Naive B cell (primary cell): ENCODE measurements around the gene SEL1L3. TPM values are rescaled to one million over a fixed set of nuclear protein-coding genes. Genes with fewer than 3 reads are reported as not detected.

ENCODE experiments used
- ATAC-seq, 2 donors: fragments of 150-1000 bp; cut with Tn5 transposase; 2 replicates each; pipeline ENCODE4 v1.10.0; 2021; ENCODE audit warnings: low read depth in 2 of 2, mild to moderate bottlenecking in 2 of 2, moderate library complexity in 2 of 2
- DNase-seq: peaks from one replicate; pipeline ENCODE4 v3.0.0; 2022
- H3K27ac Mint-ChIP-seq, 6 donors: one replicate each; pipeline ENCODE4 v1.8.0; 2020 to 2022; ENCODE audit warnings: mild to moderate bottlenecking in 6 of 6, mixed read lengths in 6 of 6, moderate library complexity in 5 of 6, inconsistent platforms in 2 of 6
- H3K27me3 Mint-ChIP-seq, 3 donors: one replicate each; pipeline ENCODE4 v1.8.0; 2021 to 2022; ENCODE audit warnings: mixed read lengths in 3 of 3, mild to moderate bottlenecking in 1 of 3
- H3K36me3 Mint-ChIP-seq, 2 donors: one replicate each; pipeline ENCODE4 v1.8.0; 2020 to 2022; ENCODE audit warnings: mixed read lengths in 2 of 2, inconsistent platforms in 1 of 2, mild to moderate bottlenecking in 1 of 2
- H3K4me1 Mint-ChIP-seq, 3 donors: one replicate each; pipeline ENCODE4 v1.8.0; 2020 to 2022; ENCODE audit warnings: mixed read lengths in 3 of 3, inconsistent platforms in 1 of 3, mild to moderate bottlenecking in 1 of 3, moderate library complexity in 1 of 3
- H3K4me3 Mint-ChIP-seq, 8 donors: one replicate each; pipeline ENCODE4 v1.8.0; 2020 to 2022; ENCODE audit warnings: mild to moderate bottlenecking in 8 of 8, mixed read lengths in 8 of 8, moderate library complexity in 8 of 8, inconsistent platforms in 2 of 8
- H3K9me3 Mint-ChIP-seq, 7 donors: one replicate each; pipeline ENCODE4 v1.8.0; 2020 to 2022; ENCODE audit warnings: mixed read lengths in 7 of 7, mild to moderate bottlenecking in 5 of 7, inconsistent platforms in 2 of 7, moderate library complexity in 1 of 7
- polyA plus RNA-seq, 6 donors: library from polyadenylated mRNA; unstranded; fragments of 300-500 nt; fragmentation: Illumina TruSeq; gene quantifications; one replicate each; pipeline ENCODE4 v1.2.3, GENCODE V29; 2021; ENCODE audit warnings: low read depth in 6 of 6

SEL1L3 gene
- polyA plus RNA-seq, 6 donors from 2014 or later, result 129 to 288 (median 195) TPM

DNA sequence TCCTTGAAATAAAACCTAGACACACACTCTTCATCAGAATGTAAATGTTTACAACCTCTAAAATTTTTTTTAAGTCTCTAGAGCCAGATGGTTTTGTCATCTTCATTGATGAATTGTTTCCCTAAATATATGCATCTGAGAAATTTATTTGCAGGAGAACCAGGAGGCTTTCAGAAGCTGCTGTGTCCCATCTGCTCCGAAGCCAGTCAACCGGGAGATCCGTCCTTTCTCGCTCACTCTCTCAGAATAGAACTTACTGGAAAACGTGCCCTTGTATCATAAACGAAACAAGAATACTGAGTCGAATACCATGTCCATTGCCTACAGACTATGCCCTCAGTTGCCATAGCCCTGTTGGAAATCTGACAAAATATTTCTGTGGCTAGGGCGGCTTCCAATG, 103.7 kb downstream of the SEL1L3 start:
- Mint-ChIP-seq H3K27me3 (no peaks in the 10 kb centered on the region), H3K36me3 (peaks cover 47 to 63% of the 10 kb centered on the region in 2 donors), H3K27ac (no peak overlapping the region), H3K9me3 (peaks cover 0 to 5% (median 0%) of the 10 kb centered on the region in 7 donors), H3K4me3 (no peak overlapping the region), H3K4me1 (peaks cover 0 to 5% (median 0%) of the 10 kb centered on the region in 3 donors)
- ATAC-seq, result no peak
- no peak for DNase-seq

GRCh38 chr4:25757452-25757851, 105.3 kb downstream of the SEL1L3 start:
- no peak for ATAC-seq
- Mint-ChIP-seq H3K4me1 (peaks cover 0 to 5% (median 0%) of the 10 kb centered on the region in 3 donors), H3K4me3 (no peak overlapping the region), H3K27ac (no peak overlapping the region), H3K9me3 (peaks cover 0 to 5% (median 0%) of the 10 kb centered on the region in 7 donors), H3K36me3 (peaks cover 34 to 62% of the 10 kb centered on the region in 2 donors), H3K27me3 (no peaks in the 10 kb centered on the region)
- no peak for DNase-seq

DNA sequence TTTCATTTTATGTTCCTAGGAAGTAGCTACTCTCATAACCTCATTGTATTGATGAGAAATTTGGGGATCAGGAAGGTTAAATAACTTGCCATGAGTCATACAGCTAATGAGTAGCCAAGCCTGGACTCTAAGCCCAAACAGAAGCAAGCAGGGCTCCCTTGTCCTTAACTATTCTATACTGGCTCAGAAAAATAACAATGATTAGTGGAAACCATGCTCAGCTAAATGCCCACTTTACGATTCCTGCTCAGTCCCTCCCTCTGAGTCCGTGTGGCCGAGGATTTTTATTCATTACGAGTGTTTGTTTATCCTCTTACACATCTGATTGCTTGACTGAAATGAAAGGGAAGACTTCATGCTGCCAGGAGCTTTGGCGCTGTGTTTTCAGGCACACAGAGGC, 106.3 kb downstream of the SEL1L3 start:
- Mint-ChIP-seq H3K27ac (peak overlapping the region in 1 of 6 donors; percentile 3), H3K36me3 (peaks cover 34 to 60% of the 10 kb centered on the region in 2 donors), H3K27me3 (no peaks in the 10 kb centered on the region), H3K9me3 (peaks cover 0 to 5% (median 0%) of the 10 kb centered on the region in 7 donors), H3K4me3 (no peak overlapping the region), H3K4me1 (peaks cover 0 to 5% (median 4%) of the 10 kb centered on the region in 3 donors)
- ATAC-seq (no peak), DNase-seq (no peak)

GRCh38 chr4:25755911-25756310, 106.9 kb downstream of the SEL1L3 start:
- Mint-ChIP-seq H3K27ac (peak overlapping the region in 3 of 6 donors; percentile 3 to 6 (median 3)), H3K4me1 (peaks cover 5 to 10% (median 9%) of the 10 kb centered on the region in 3 donors), H3K27me3 (no peaks in the 10 kb centered on the region), H3K9me3 (peaks cover 0 to 5% (median 0%) of the 10 kb centered on the region in 7 donors), H3K36me3 (peaks cover 37 to 54% of the 10 kb centered on the region in 2 donors), H3K4me3 (no peak overlapping the region)
- ATAC-seq, result no peak
- DNase-seq, result no peak

- no peak for DNase-seq
- peaks cover 11 to 19% (median 16%) of the 10 kb centered on the region in 3 donors for H3K4me1 Mint-ChIP-seq
Observed at GRCh38 chr4:25753239-25753638, 109.5 kb downstream of the SEL1L3 start.

DNA sequence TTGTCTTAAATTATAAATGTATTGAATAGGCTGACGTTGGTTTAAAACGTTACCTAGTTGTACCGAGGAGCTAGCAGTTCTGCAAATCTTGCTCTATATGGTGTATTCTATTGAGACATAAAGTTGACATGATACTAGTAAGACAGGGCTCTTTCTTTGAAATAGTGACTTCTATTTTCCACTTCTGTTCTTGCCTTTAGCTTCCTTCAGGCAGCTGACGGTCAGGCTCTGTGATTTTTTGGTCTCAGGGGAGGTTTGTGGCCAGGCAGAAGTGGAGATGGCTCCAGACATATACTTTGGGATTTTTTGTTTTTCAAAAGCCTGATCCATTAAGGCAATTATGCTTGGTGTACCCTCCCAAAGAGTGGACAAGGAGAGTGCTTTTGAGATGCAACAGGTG, 111.9 kb downstream of the SEL1L3 start:
- no peak for DNase-seq
- peak overlapping the region in 2 of 8 donors; percentile 35 to 47 for H3K4me3 Mint-ChIP-seq
- H3K9me3 Mint-ChIP-seq, result no peaks in the 10 kb centered on the region
- peak overlapping the region in 5 of 6 donors; percentile 9 to 89 (median 47) for H3K27ac Mint-ChIP-seq
- H3K36me3 Mint-ChIP-seq, result peaks cover 16 to 27% of the 10 kb centered on the region in 2 donors
- H3K4me1 Mint-ChIP-seq, result peaks cover 11 to 19% (median 16%) of the 10 kb centered on the region in 3 donors
- peak; percentile 63 to 66 for ATAC-seq
- H3K27me3 Mint-ChIP-seq, result no peaks in the 10 kb centered on the region

More at GRCh38 chr4:25753239-25753638, 109.5 kb downstream of the SEL1L3 start:
- Mint-ChIP-seq H3K4me3 (no peak overlapping the region), H3K27ac (peak overlapping the region in 4 of 6 donors; percentile 7 to 80 (median 42)), H3K9me3 (no peaks in the 10 kb centered on the region), H3K27me3 (no peaks in the 10 kb centered on the region), H3K36me3 (peaks cover 22 to 34% of the 10 kb centered on the region in 2 donors)
- ATAC-seq, result no peak

GRCh38 chr4:25749150-25749794, 113.5 kb downstream of the SEL1L3 start:
- Mint-ChIP-seq H3K36me3 (peaks cover 8 to 13% of the 10 kb centered on the region in 2 donors), H3K27ac (peak overlapping the region in 4 of 6 donors; percentile 24 to 65 (median 34)), H3K4me1 (peaks cover 11 to 19% (median 16%) of the 10 kb centered on the region in 3 donors), H3K27me3 (no peaks in the 10 kb centered on the region), H3K4me3 (no peak overlapping the region), H3K9me3 (no peaks in the 10 kb centered on the region)
- ATAC-seq (no peak), DNase-seq (no peak)

- H3K27ac Mint-ChIP-seq, result peak overlapping the region in 2 of 6 donors; percentile 69 to 72
- no peaks in the 10 kb centered on the region for H3K9me3 Mint-ChIP-seq
- peak overlapping the region in 1 of 8 donors; percentile 22 for H3K4me3 Mint-ChIP-seq
- no peaks in the 10 kb centered on the region for H3K27me3 Mint-ChIP-seq
- ATAC-seq, result no peak
- H3K36me3 Mint-ChIP-seq, result peaks cover 0 to 6% of the 10 kb centered on the region in 2 donors
- H3K4me1 Mint-ChIP-seq, result no peaks in the 10 kb centered on the region
- DNase-seq, result no peak
Observed at GRCh38 chr4:25743971-25744370, 118.8 kb downstream of the SEL1L3 start.

DNA sequence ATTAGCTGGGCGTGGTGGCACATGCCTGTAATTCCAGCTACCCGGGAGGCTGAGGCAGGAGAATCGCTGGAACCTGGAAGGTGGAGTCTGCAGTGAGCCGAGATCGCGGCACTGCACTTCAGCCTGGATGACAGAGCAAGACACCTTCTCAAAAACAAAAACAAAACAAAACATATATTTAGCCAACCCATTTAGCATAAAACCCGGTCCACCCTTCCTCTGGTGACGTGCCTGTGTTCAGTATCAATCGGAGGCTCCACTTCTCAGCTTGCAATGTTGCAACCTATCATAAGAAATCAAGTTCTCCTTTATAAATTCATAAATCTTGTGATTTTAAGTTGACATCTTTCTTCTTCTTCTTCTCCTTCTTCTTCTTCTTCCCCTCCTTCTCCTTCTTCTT, 133.2 kb downstream of the SEL1L3 start:
- Mint-ChIP-seq H3K27me3 (no peaks in the 10 kb centered on the region), H3K4me3 (peak overlapping the region in 1 of 8 donors; percentile 38), H3K4me1 (peaks cover 5 to 22% (median 12%) of the 10 kb centered on the region in 3 donors), H3K9me3 (no peaks in the 10 kb centered on the region), H3K36me3 (peaks cover 0 to 12% of the 10 kb centered on the region in 2 donors), H3K27ac (peak overlapping the region in 1 of 6 donors; percentile 20)
- DNase-seq (no peak), ATAC-seq (no peak)

GRCh38 chr4:25728886-25729285, 133.9 kb downstream of the SEL1L3 start:
- DNase-seq, result no peak
- peaks cover 0 to 12% of the 10 kb centered on the region in 2 donors for H3K36me3 Mint-ChIP-seq
- ATAC-seq, result no peak
- peaks cover 5 to 20% (median 12%) of the 10 kb centered on the region in 3 donors for H3K4me1 Mint-ChIP-seq
- H3K27me3 Mint-ChIP-seq, result no peaks in the 10 kb centered on the region
- H3K27ac Mint-ChIP-seq, result peak overlapping the region in 1 of 6 donors; percentile 20
- H3K4me3 Mint-ChIP-seq, result peak overlapping the region in 1 of 8 donors; percentile 36
- no peaks in the 10 kb centered on the region for H3K9me3 Mint-ChIP-seq

DNA sequence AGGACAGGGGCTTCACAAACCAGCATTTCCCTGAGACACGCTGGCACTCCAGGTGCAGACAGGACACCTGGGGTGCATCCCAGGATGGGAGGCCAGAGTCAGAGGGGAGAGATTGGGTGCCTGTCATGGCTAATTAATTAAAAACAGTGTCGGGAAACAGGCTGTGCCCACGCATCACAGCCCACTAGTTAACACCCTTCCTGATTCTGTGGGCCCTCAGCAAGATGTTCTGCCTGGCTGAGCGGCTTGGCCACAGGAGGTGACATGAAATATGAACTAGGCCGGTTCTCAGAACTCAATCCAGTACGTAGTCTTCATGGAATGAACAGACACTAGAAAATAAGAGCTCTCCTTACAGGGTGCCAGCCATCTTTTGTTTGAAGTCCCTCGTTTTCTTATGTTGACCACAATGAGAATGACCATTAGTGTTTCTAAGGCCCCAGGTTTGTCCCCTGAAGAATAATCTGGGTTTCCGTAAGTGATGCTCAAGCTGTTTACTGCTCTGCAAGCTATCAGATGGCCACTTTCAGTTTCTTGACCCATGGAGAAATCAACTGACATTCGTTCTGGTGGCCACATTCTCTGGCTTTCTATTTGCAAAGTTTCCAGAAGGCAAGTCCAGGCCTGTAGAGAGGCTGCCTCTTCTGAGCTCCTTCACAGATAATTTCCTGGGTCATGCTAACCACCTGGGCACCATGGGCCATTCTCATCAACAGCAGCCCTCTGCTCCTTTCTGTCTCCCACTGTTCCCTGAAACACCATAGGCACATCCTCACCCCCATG, 134.9 kb downstream of the SEL1L3 start:
- H3K27ac Mint-ChIP-seq, result peak overlapping the region in 2 of 6 donors; percentile 5 to 26

DNA sequence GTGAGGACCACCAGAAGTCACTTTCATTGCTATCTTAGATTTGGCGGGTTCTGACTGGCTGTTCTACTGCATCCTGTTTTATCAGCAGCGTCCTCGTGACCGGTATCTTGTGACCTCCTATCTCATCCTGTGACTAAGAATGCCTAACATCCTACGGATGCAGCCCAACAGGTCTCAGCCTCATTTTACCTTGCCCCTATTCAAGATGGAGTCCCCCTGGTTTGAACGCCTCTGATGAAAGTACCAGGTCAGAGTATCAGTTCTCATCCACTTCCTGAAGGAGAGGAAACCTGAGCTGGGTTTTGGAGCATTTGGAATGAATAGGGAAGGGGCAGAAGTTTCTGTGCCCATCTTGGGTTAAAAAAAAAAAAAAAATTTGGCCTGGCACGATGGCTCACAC, 136.9 kb downstream of the SEL1L3 start:
- Mint-ChIP-seq H3K36me3 (peaks cover 0 to 6% of the 10 kb centered on the region in 2 donors), H3K27ac (no peak overlapping the region), H3K4me3 (no peak overlapping the region), H3K27me3 (no peaks in the 10 kb centered on the region), H3K4me1 (peaks cover 5 to 18% (median 12%) of the 10 kb centered on the region in 3 donors), H3K9me3 (no peaks in the 10 kb centered on the region)
- DNase-seq (no peak), ATAC-seq (no peak)

More for the DNA sequence above, 134.9 kb downstream of the SEL1L3 start:
- H3K9me3 Mint-ChIP-seq, result no peaks in the 10 kb centered on the region
- H3K4me3 Mint-ChIP-seq, result peak overlapping the region in 2 of 8 donors; percentile 9 to 56
- H3K36me3 Mint-ChIP-seq, result peaks cover 0 to 12% of the 10 kb centered on the region in 2 donors
- peak; percentile 25 to 58 for ATAC-seq
- no peak for DNase-seq
- peaks cover 5 to 18% (median 12%) of the 10 kb centered on the region in 3 donors for H3K4me1 Mint-ChIP-seq
- no peaks in the 10 kb centered on the region for H3K27me3 Mint-ChIP-seq

- no peak overlapping the region for H3K4me3 Mint-ChIP-seq
- peaks cover 0 to 11% (median 11%) of the 10 kb centered on the region in 3 donors for H3K4me1 Mint-ChIP-seq
- H3K27ac Mint-ChIP-seq, result no peak overlapping the region
- H3K9me3 Mint-ChIP-seq, result no peaks in the 10 kb centered on the region
- no peak for ATAC-seq
- H3K36me3 Mint-ChIP-seq, result peaks cover 0 to 6% of the 10 kb centered on the region in 2 donors
- H3K27me3 Mint-ChIP-seq, result no peaks in the 10 kb centered on the region
- no peak for DNase-seq
Observed at GRCh38 chr4:25723409-25723808, 139.4 kb downstream of the SEL1L3 start.
